Stomach (tissue), 4 donors: ENCODE results near the gene FAM168B.

Experiments
- POLR2A ChIP-seq, 4 donors: fragments of 450-650 bp; IDR thresholded peaks; one replicate each; pipeline ENCODE4 v1.6.1; 2016; ENCODE audit warnings: antibody characterized with exemption in 4 of 4, control low read depth in 2 of 4, mild to moderate bottlenecking in 1 of 4, moderate library complexity in 1 of 4
- POLR2AphosphoS5 ChIP-seq, 3 donors: sonication (generic); formaldehyde crosslinking; IDR thresholded peaks; one replicate each; pipeline ENCODE4 v1.6.1; 2016; ENCODE audit warnings: antibody characterized with exemption in 3 of 3
- TF ChIP-seq, protein P1 (sequence below), 7 experiments: fragments of 450-650 bp in 4 of 7; fragments of 200-600 bp in 3 of 7; sonication (generic) in 3 of 7; IDR thresholded peaks; one replicate each; pipeline ENCODE4 v1.5.1; 2016 to 2019; ENCODE audit warnings: antibody characterized with exemption in 7 of 7, control low read depth in 2 of 7, mild to moderate bottlenecking in 1 of 7

DNA sequence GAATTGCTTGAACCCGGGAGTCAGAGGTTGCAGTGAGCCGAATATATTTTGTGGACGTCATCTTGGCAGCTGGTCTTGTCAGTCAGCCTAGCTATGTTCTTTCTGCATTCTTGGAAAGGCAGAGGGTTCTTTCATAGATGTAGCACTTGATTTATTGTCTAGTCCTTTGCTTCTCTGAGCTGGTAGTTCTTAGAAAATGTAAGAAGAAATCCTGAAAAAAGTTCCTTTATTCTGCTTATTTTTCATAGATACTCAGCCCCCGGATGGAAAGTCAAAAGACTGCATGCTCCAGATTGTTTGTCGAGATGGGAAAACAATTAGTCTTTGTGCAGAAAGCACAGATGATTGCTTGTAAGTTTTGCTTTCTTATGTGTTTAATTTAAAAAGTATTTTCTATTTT is 33.2 kb upstream of the FAM168B start:
- TF ChIP-seq POLR2A (IDR thresholded peaks at IDR 0.05): no peak
- TF ChIP-seq, protein P1, sequence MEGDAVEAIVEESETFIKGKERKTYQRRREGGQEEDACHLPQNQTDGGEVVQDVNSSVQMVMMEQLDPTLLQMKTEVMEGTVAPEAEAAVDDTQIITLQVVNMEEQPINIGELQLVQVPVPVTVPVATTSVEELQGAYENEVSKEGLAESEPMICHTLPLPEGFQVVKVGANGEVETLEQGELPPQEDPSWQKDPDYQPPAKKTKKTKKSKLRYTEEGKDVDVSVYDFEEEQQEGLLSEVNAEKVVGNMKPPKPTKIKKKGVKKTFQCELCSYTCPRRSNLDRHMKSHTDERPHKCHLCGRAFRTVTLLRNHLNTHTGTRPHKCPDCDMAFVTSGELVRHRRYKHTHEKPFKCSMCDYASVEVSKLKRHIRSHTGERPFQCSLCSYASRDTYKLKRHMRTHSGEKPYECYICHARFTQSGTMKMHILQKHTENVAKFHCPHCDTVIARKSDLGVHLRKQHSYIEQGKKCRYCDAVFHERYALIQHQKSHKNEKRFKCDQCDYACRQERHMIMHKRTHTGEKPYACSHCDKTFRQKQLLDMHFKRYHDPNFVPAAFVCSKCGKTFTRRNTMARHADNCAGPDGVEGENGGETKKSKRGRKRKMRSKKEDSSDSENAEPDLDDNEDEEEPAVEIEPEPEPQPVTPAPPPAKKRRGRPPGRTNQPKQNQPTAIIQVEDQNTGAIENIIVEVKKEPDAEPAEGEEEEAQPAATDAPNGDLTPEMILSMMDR (IDR thresholded peaks at IDR 0.05): no peak
- TF ChIP-seq POLR2AphosphoS5 (IDR thresholded peaks at IDR 0.05): no peak
